Measurements from ENCODE around the gene CCDC24.

Gene CCDC24

GRCh38 chr1:43999455-43999854 lies 8.1 kb downstream of the CCDC24 start:
- no peak for DNase-seq

GRCh38 chr1:44000122-44000665 lies 8.8 kb downstream of the CCDC24 start:
- no peak for DNase-seq

- no peak for DNase-seq
Observed at GRCh38 chr1:44002165-44002564, 10.8 kb downstream of the CCDC24 start.

GRCh38 chr1:44002606-44003157 lies 11.3 kb downstream of the CCDC24 start:
- no peak for DNase-seq

DNA sequence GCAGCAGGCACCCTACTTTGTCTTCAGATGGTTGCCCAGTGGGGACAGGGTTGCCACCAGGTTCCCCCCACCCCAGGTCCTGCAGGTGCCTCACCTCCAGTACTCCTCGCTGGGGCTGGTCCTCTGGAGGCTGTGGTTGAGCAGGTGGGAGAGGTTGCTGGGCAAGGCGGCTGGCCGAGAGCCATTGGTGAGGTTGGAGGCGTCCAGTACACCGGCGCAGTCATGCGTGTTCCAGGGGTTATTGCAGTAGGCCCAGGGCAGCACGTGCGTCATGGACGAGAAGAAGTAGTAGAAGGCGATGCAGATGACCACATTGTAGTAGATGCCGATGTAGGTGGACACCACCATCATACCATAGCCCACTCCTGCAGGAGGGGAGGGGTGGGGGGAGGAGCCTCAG lies 16.9 kb downstream of the CCDC24 start:
- no peak for DNase-seq

GRCh38 chr1:44010935-44011471 lies 19.6 kb downstream of the CCDC24 start:
- DNase-seq = no peak

GRCh38 chr1:44012404-44012803 lies 21.0 kb downstream of the CCDC24 start:
- DNase-seq = no peak

DNA sequence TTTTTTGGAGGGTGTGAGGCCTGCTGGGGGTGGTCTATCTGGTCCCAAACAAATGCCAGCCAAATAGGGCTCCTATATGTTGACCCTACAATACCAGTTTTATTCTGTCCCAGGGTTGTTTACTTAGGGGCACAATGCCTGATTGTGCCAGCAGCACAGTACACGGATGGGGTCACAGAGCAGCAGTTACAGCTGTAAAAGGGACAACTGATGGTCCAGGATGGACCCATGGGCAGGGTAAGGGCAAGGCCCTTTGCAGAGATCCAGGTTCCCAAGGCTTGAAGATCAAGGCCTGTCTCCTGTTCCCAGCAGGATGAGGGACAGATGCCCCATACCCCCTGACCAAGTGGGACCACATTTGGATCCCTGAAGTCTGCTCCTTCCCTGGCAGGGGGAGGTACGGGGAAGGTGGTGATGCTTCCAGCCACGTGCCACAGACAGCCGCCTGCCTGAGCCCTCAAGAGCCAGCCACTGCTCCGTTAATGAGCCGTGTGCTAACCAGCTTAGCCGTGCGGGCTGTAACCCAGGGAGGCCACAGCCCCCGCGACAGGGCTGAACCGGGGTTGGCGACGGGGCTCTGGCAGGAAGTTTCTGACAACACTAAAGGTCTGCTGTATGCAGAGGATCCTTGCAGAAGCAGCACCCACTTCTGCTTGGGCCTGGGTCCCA lies 21.7 kb downstream of the CCDC24 start:
- no peak for DNase-seq

GRCh38 chr1:44013949-44014348 lies 22.6 kb downstream of the CCDC24 start:
- no peak for DNase-seq

DNA sequence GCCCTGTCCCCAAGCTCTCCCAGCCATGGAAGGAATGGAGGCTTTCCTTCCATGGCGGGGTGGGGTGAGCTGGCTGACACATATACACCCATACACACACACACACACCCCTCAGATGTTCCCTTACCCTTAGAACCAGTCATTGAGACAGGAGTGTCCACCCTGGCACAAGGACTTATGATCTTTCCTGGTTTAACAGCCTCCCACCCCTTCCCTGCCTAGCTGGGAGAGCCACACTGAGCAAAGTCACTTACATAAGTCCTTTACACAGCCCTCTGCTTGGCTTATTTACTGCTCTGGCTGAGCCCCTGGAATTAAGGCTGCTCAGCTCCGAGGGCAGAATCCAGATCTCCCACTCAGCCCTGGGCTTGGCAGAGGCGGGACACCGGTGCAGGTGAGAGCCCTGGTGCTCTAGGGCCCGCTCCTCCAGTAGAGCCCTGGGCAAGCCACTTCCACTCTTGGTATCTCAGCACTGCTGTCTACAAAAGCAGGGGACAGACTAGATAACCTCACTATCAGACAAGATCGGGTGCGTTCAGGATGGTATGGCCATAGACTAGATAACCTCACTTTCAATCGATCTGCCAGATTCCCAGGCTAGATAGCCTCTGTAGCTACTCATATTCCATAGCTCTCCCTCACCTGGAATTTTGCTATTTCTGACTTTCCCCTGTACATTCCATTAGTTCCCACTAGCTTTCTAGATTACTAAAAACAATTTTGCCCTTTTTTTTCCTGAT lies 23.1 kb downstream of the CCDC24 start:
- DNase-seq = no peak

DNA sequence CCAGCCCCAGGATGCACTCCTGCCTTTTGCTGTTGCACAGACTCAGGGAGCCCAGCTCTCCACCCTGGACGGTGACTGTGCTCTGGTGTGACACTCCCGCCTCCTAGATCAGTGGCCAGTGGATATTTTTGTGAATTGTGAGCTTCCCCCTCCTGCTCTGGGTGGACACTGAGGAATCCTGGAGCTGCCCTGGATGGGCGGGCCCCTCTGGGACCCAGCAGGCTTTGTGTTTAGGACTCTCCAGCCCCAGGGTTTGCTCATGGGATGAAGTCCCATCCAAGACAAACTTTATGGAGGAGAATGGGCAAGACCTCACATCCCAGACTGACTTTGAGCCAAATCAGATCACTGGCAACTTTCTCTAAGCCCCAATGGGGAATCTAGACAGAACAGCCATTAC lies 23.8 kb downstream of the CCDC24 start:
- no peak for DNase-seq

DNA sequence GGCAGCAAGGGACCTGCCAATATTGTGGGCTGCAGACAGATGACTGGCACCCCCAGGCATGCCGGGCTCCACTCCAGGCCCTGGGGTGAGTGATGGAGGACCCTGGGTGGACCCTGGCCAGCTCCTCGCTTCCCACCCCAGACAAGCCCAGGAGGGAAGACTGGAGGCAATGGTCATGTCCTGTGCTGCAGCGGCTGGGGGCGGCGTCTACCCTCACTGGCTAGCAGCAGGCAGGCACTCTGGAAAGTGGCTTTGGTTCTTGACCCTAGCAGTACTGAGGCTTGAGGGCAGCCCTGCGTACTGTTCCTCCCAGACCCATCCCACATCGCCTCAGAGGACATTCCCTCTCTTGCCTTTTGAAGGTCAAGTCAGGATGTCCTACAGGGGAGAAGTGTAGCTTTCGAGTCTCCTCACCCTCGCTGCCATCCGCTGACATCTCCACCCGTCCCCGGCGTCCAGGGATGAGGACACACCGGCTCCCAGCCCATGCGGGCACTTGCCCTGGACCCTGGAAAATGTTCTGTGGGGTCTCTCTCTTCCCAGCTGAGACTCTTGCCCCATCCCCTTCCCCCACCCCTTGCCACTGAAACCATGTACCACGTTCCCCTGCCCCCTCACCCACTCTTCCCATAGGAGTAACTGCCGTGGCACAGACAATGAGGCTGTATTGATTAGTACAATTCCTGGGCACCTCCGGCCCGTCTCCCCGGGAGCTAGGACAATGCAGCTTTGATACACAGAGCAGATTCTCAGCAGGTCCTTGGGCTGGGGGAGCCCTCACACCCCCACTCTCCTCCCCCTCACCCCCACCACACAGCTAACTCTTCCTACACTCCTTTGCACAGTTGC lies 24.9 kb downstream of the CCDC24 start:
- DNase-seq = no peak

DNA sequence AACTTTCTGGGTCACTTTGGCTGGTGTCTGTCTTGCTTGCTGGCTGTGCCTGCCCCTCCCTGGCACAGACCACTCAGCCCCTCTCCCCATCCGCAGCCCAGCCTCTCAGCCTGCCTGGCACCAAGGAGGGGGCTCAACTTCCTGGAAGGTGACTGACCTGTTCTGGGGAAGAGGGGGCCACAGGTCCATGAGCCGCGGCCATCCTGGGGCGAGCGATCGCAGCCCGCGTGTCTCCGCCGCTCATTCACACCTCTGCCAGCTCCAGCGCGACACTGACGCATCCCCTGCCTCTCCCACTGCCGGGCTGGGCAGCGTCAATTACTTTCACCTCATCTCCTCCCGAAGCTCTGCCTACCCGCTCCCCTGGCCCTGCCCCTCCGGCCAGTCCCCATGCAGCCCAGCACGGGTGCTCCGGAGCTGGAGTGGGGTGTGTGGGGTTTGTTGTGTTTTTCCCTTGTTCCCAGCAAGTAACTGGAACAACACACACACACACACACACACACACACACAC lies 25.5 kb downstream of the CCDC24 start:
- no peak for DNase-seq

DNA sequence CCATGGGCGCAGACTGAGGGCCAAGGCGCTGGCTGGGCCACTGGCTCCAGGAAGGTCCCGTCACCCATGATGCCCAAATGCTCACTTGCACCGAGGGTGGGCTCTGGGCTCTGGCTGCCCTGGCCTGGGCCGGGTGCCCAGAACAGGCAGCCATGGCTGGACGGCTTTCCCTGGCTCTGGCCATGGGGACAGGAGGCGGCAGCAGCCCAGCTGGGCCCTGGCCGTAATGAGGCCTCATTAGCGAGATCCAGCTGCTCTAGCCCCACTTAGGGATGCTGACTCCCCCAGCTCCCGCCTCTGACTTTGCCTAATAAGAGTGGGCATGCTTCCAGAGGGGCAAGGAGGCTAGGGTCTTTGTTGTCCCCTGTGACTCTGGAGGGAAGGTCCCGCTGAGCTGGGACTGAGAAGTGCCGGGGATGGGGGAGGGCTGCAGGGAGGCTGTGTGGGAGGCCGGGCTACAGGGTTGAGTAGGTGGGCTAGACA lies 28.1 kb downstream of the CCDC24 start:
- DNase-seq = no peak

DNA sequence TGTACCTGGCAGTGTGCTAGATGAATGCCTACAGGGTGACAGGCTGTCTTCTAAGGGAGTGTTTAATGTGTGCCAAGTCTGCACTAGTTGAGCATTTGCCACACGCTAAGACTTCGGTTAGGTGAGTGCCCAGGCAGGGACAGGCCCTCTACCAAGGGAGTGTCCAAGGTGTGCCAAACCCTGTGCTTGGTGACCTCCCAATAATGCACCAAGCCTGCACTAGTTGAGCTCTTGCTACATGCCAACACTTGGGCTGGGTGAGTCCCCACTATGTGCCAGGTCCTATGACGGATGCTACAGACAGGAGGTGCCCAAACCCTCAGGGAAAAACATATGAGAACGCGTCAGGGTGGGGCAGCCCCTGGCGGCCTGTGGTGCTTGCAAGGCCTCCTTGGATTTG lies 29.1 kb downstream of the CCDC24 start:
- DNase-seq = no peak

GRCh38 chr1:44021156-44021555 lies 29.8 kb downstream of the CCDC24 start:
- no peak for DNase-seq

DNA sequence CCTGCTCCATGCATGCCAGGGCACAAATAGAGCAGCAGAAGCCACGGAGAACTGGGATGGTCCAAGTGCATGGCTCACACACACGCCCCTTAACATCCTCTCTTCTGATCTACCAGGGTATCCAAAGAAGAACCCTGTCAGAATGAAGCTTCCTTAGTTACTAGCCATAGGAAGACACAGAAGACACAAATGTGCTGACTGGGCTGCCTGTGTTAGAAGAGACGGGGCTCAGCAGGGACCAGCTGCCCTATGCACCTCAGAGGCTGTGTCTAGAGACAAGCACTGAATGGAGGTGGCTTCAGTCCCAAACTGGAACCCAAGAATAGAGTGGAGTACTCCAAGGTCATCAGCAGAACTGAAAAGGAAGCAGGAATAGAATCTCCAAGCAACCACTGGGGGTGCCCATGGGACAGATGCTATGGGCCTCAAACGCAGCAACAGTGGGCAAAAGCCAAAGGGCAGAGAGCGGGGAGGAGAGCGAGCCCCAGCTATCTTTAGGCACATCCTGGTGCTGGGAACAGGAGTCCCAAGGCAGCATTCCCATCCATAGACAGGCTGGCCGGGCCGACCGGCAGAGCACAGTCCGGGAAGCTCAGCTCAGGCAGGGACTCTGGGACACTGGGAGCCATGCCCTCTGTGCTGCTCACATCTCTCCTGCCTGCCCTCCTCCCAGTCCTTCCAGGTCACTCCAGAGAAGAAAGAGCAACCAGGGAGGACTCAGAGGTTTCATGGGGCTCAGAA lies 30.4 kb downstream of the CCDC24 start:
- no peak for DNase-seq

GRCh38 chr1:44024031-44024902 lies 32.9 kb downstream of the CCDC24 start:
- no peak for DNase-seq

DNA sequence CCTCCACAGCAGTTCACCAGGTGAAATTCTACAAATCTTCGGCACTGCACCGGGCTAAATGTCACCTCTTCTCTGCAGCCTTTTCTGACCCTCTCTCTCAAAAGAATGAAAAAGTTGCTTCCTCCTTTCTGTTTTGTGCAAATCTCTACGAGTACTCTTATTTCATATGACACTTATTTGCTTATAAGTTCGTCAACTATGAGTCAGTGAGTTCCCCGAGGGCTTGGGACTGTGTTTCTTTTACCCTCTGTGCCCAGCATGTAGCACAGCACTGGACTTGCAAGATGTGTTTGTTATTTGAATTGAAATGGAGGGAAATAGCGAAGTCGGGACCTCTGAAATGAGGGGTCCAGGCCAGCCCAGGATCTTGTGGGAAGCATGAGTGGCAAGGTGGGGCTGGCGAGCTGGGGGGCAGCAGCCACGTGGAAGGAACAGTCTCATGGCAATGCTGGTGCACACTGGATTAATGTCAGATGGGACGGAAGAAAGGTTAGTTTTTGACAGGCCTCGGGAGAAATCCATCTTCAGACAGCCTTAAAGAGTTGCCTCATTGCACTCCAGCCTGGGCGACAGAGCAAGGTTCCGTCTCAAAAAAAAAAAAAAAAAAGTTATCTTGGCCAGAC lies 33.6 kb downstream of the CCDC24 start:
- no peak for DNase-seq

GRCh38 chr1:44025816-44026215 lies 34.4 kb downstream of the CCDC24 start:
- no peak for DNase-seq
